Activated CD8-positive, alpha-beta memory T cell treated with anti-CD3 and anti-CD28 coated beads, Interleukin-2, amount 50 U/mL, for 1 hour (primary cell): ENCODE measurements around the gene EIF5A.

Source experiments
- DNase-seq: peaks from one replicate; pipeline ENCODE4 v3.0.0-alpha.2; 2020; ENCODE audit errors: extremely low read depth

EIF5A gene

DNA sequence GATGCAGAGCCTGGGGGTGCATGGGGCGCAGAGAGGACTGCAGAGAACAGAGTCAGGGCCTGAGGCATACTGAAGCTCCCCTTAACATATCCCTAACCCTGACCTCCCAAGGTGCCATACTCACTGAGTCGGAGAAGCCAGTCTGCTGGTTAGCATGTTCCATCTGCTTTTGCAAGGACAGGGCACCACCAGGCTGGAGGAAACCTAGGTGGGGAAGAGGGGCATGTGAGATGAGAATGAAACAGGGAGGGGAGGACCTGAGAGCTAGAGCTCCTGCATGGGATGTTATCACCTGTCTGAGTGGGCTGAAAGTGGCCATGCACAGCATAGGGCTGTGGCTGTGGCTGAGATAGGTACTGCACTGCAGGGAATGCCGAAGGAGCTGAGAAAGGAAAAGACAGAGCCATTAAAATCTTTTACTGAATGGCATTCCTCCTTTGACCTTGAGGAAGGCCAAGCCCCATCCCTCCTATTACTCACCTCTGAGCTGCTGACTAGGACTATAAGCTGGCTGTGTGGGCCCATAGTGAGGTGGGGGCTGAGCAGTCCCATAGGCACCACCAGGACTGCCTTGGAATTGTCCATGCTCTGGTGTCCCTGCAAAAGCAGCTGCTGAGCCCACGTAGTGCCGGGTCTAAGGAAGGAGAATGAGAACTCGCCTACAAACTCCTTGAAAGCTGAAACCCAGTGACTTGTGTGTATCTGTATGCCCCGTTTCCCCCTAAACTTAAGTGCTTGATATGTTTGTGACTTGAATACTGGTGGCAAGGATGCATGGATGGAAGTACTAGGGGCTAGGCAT lies 5.9 kb downstream of the EIF5A start:
- DNase-seq: no peak

GRCh38 chr17:7313890-7314718 lies 6.7 kb downstream of the EIF5A start:
- no peak for DNase-seq

DNA sequence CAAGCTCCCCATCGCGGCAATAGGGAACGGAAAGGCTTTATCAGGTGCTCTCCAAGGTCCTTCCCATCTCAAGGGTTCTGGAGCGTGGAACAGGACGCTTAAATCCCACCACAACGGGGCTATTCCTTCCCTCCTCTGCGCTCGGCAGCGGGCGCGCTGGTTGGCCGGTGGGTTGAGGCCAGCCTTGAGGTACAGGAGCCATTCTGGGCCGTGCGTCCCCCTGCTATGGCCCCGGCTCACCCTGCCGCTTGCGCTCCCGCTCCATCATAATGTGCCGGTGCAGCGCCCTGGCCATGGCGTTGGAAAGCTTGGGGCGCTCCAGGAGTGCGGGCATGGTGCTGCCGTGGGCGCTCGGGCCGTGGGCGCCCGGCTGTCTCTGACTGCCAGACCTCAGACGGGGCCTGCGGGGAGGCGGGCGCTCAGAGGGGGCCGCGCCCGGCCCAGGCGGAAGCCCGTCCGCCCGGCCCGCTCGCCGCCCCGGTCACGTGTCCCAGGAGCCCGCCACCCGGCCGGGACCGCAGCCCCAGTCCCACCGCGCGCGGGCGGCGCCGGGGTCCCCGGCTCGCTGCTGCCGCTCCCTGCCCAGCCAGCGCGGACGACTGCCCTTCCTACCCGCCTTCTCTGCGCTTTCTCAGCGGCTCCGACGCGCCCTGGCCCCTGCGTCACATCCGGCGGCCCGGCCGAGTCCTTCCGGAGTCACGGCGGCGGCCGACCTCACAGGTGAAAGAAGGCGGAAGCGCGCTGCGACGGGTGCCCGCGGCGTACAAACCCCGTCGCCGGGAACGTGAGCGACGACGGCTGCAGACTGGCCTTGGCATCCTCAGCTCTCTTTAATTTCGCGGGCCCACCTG lies 7.5 kb downstream of the EIF5A start, which contains the start of gene GPS2:
Gene GPS2, minus strand, starts transcription at position 642 of the 851 bp plus-strand sequence. Its CDS starts 308 bp downstream, at position 334.
- DNase-seq: peak; percentile 82

- DNase-seq: no peak
Observed at GRCh38 chr17:7315570-7316235, 8.3 kb downstream of the EIF5A start.

DNA sequence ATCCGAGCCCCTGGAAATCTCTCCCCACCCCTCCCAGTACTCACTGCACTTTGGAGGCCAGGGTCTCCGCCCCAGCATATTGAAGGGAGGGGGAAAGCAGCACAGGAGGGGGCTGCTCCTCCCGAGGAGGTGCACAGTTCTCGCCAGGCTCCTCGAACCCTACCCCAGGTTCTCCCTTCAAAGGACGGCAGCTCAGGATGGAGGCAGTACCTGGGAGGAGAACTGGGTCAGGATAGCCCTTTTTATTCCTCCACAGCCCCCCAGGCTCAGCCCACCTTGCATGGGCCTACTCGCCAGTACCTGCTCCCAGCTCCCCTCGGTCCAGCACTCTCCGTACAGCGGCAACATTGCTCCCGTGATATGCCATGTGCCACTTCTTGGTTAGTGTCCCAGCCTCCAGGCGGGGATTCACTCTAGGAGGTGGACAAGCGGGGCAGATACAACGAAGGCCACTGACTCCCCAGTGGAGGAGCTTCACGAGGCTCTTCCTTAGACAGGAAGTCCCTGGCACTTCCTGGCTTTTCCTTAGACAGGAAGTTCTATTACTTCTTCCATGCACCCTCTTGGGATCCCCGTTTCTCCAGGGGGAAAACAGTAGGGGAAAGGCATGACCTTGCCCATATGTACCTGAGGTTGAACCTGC lies 9.9 kb downstream of the EIF5A start:
- DNase-seq: no peak

- no peak for DNase-seq
Observed at GRCh38 chr17:7318121-7318860, 10.9 kb downstream of the EIF5A start.

- DNase-seq: no peak
Observed at GRCh38 chr17:7321466-7321865, 14.0 kb downstream of the EIF5A start.

DNA sequence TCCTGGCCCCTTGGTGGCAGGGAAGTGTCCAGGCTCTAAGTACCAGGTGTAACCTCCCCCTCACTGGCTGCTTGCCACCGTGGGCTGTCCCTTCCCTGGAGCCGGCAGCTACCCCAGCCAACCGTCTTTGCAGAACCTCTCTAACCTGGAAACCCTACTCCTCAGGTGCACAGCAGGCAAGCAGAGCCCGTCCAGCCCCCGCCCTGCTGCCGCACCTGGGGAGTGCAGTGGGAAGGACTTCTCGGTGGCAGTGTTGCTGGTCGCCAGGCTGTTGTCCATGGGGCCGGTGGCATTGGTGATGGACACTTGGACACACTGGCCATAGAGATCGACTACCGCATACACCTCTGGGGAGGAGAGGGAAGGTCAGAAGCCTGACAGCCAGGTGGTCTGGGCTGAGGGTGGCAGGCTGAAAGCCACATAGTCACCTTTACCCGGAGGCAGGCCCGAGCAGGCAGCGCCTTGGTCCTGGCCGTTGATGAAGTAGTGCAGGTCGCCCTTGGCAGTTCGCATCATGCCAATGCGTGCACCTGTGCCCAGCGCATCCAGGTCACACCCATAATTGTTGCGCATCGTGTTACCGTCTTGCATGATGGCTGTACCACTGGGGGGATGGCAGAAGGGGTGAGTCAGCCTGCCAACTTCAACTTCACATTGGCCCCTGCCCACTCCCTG lies 15.2 kb downstream of the EIF5A start:
- no peak for DNase-seq

DNA sequence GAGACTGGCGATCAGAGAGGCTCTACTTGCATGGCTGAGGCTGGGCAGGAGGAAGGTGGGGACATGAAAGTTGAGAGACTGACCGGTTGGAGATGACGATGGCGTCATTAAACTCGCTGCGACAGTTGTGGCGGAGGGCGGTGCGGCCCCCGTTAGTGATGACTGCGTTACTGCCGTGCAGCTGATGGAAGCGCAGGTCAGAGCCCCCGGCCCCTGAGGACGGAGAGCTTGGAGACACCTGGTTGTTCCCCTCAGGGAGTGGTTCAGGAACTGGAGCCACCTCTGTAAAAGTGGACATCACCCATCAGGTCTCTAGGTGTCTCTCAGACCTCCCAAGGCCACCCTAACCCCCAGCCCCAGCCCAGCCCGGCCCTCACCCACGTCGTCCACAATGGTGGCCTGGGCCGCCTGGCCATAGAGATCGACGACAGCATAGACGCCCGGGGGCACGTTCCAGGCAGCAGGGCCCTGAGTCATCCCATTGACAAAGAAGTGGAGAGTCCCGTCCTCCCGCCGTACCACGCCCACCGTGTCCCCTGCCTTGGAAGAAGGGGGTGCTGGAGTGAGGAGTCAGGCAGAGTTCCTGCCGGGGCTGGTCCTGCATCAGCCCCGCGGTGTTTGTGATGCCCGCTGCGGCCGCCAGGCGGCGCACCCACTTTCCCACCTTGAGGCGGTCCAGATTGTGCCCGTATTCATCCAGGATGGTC lies 16.5 kb downstream of the EIF5A start:
- DNase-seq: no peak

- DNase-seq: no peak
Observed at GRCh38 chr17:7324438-7324779, 17.0 kb downstream of the EIF5A start.

- no peak for DNase-seq
Observed at GRCh38 chr17:7325031-7325528, 17.7 kb downstream of the EIF5A start.

GRCh38 chr17:7326186-7326585 lies 18.8 kb downstream of the EIF5A start:
- no peak for DNase-seq

DNA sequence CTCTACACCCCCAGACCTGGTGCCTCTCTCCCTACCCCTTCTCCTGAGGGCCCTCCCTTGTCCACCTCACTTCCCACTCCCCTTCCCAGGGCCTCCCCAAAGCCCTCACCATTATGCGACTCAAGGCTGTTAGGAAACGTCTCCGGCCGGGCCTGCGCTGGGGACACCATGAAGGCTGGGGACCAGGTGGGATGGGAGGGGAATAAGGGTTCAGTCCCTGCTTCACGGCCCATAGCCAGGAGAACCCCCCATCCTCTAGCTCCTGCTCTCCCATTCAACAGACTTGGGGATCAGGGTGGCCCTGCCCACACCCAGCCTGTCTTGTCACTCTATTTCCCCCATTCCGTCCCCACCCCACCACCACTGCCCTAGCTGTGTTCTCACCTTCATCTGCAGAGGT lies 19.6 kb downstream of the EIF5A start:
- DNase-seq: no peak

GRCh38 chr17:7327501-7327900 lies 20.1 kb downstream of the EIF5A start:
- no peak for DNase-seq

DNA sequence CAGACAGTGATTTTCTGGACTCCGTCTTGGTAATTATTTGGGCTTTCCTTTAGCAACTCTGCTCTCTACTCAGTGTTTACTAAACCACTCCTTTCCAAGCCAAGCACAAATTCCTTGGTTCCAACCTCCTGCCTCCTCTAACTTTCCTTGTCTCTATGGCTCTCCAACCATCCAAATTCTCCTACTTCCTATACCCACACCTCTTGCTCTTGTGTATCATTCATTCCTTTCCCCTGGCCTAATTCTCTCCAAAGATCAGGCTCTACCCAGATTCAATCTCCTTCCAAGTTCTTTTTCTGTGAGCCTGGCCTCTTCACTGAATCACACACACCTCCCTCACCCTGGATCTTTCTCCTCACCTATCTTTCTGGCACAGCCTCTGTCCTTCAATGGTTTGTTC lies 20.6 kb downstream of the EIF5A start:
- no peak for DNase-seq

GRCh38 chr17:7328840-7329373 lies 21.5 kb downstream of the EIF5A start, which contains the start of gene NEURL4:
NEURL4 (minus strand) TSS chr17:7329335; CDS start chr17:7329312, 23 bp downstream.
- no peak for DNase-seq

- DNase-seq: peak; percentile 90
Observed at GRCh38 chr17:7329374-7329996, 22.1 kb downstream of the EIF5A start.
